Stimulated activated CD4-positive, alpha-beta T cell treated with anti-CD3 and anti-CD28 coated beads, Interleukin-12 subunit alpha, Interleukin-12 subunit beta, amount 100 ng/mL, for 4 hours (primary cell): ENCODE results near the gene OR6K6.
A peak's percentile ranks its signal among the peaks of the same experiment; 100 is the strongest.

Source experiments
- DNase-seq: peaks from one replicate; pipeline ENCODE4 v3.0.0-alpha.2; 2020

Gene OR6K6, protein sequence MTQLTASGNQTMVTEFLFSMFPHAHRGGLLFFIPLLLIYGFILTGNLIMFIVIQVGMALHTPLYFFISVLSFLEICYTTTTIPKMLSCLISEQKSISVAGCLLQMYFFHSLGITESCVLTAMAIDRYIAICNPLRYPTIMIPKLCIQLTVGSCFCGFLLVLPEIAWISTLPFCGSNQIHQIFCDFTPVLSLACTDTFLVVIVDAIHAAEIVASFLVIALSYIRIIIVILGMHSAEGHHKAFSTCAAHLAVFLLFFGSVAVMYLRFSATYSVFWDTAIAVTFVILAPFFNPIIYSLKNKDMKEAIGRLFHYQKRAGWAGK

DNA sequence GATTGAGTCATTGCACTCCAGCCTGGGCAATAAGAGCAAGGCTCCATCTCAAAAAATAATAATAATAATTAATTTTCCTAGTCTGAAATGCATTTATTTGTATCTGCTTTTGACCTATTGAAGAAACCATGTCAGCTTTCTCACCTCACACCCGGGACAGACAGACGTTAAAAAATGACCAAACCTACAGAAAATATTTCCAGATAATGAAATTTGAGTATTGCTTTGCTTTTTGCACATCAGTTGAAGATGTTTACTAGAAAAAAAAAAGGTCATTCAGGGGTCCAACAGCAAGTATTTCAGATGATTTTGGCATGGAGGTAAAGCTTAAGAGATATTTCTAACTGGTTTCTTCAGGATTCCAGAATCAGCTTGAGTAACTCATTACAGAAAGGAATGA is at the start of gene OR6K6:
Gene OR6K6, plus strand, starts transcription at position 301 of the 400 bp plus-strand sequence. CDS start 168 bp downstream, outside the sequence.
- DNase-seq, result no peak

DNA sequence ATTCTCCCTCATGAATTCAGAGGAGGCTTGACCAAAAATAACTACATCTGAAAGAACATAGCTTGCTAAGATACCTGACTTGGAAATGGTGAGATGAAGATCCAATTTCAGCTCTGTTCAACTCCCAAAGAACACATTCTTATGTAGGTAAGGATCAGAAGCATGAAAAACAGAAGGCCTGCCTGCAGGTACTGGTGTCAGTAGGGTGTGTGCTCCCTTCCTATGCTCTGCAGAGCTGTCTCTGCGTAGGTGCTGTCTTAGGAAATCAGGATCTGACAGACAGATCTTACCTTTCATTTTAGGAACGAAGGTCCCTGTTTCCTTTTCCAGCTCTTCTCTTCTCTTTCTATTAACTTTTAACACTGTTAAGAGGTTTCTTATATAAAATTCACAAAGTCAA is 48.4 kb upstream of the OR6K6 start:
- no peak for DNase-seq

DNA sequence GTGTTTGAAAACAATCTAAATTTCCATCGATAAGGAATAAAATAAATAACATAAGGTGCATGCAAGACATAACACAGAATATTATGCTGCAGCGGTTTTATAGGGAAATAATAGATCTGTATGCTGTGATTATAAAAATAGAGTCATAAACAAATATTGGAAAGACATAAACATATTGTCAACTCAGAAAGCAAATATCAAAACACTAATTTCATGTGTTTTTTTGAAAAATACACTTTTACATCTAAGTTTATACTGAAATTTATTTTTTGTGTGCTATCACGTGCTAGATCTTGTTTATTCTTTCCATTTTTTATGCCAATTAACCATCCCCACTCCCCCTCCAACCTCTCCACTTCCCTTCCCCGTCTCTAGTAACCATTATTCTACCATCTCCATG is 43.4 kb upstream of the OR6K6 start:
- no peak for DNase-seq

DNA sequence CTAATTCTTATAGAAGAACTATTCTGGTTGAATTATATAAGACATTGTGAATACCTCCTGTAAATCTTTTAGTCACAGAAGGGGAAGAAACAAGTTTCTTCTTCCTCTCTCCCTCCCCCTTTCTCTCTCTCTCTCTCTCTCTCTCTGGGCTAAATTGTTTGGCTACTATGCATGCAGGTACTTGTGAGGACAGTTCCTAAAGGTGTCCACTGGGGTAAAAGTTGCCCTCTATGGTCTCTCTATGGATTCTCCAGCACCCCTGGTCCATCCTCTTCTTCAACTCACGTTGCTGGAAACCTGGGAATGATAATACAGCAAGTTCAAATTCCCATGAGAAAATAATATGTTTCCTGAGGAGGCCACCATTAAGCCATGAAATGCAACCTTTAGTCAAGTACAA is 39.8 kb upstream of the OR6K6 start:
- DNase-seq, result no peak

- no peak for DNase-seq
Observed at GRCh38 chr1:158716335-158716734, 38.2 kb upstream of the OR6K6 start.

GRCh38 chr1:158717344-158717743 is 37.2 kb upstream of the OR6K6 start:
- DNase-seq, result no peak

DNA sequence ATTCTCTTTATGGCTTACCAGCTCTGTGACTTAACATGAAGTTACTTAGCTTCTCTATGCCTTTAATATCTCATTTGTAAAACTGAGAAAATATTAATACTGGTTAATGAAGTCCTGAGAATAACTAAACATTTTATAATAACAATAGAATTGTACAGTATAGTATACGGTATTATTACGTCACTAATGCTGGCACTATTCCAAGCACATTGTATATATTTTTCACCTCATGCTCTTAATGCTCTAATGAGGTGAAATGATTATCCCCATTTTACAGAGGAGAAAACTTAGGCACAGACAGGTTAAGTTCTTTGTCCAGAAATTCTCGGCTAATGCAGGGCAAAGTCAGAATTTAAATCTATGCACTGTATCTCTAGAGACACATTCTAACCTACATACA is 34.9 kb upstream of the OR6K6 start:
- DNase-seq, result no peak

GRCh38 chr1:158720620-158721019 is 33.9 kb upstream of the OR6K6 start, which contains the start of gene OR6K3:
Gene OR6K3, minus strand, starts transcription at chr1:158720720. Its CDS starts 2,605 bp downstream, at chr1:158718115.
- no peak for DNase-seq

DNA sequence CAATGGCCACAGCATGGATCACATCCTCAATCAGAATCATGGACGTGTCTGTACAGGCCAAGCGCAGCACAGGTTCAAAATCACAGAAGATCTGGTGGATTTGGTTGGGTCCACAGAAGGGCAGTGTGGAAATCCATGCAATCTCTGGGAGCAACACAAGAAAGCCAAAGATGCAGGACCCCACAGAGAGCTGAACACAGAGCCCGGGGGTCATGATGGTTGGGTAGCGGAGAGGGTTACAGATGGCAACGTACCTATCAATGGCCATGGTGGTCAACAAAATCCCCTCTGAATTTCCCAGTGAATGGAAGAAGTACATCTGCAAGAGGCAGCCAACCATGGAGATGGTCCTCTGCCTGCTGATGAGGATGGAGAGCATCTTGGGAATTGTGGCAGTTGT is 30.1 kb upstream of the OR6K6 start:
- no peak for DNase-seq

- DNase-seq, result no peak
Observed at GRCh38 chr1:158728510-158729225, 25.9 kb upstream of the OR6K6 start.

DNA sequence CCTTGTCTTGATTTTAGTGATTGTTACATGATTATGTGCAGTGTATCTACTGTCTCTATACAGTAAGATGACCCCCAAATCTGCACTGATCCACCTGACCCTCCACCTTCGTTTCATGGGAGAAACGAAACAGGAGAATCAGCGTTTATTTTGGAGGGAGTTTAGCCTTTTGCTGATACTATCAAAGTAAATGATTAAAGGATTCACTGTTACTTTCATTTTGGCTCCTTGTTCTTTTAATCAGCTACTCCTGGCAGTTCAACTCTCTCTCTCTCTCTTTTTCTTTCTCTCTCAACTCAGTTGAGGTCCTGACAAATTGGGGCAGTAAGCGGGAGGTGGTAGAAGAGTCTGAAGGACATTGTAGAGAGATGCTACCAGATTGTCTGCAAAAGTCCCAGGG is 24.1 kb upstream of the OR6K6 start:
- no peak for DNase-seq

GRCh38 chr1:158731707-158732106 is 22.8 kb upstream of the OR6K6 start:
- no peak for DNase-seq

DNA sequence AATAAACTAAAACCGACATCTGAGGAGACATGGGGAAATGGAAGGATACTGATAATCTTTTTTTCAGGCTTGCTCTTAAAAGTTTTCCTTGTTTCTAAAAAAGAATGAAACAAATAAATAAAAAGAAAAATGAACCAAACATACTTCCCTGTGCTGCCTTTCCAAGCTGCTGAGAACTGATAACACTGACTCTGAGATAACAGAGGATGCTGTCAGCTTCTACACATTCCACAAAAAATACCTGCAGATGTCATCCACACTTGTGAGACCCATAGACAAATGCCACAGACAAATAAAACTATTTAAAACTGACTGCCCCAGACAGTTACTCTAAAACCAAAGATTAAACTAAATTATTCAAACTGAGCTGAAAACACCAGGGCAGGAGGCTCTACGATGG is 22.0 kb upstream of the OR6K6 start:
- no peak for DNase-seq

DNA sequence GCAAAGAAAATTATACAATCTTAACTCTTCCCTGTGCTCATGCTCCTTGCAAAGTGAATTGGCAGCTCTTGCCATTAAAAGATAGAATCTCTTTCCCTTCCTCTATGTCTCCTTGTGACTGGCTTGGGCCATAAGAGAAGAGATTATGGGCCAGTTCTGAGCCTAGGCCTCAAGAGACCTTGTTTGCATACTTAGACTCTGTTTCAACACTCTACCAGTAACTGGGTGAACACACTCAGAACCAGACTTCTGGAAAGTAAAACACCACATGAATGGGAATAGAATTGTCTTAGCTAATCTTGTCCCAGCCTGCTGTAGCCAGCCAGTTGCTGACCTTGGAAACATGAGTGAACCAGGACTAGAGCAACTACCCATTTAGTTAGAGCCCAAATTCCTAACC is 18.7 kb upstream of the OR6K6 start:
- no peak for DNase-seq

DNA sequence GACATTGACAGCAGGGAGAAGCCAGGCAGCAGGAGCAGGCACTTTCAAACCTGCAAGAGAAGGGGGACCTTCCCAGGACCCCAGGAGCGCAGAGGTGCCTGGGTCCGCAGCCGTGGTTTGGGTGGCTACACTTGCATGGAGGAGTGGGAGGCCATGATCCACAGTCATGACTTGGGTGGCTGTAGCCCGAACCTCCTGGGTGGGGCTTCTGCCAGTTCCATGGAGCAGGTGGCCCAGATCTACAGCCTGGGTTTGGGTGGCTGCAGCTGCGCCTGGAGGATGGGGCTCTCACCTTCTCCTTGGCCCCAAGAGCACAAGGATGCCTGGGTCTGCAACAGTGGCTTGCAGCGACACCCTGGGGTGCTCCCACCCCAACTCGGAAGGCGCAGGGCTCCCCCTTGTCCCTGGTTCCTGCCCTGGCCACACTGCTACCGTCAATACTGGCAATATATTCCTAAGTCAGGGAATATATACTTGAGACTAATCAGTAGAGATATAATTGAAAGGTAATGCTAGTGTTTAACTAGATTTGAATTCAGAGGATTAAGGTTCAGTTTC is 2.3 kb upstream of the OR6K6 start:
- no peak for DNase-seq

- DNase-seq, result no peak
Observed at GRCh38 chr1:158771950-158772866, 17.7 kb downstream of the OR6K6 start, which contains the start of gene OR6N1. Gene OR6N1, minus strand, starts transcription at chr1:158772195. Its CDS starts 5,513 bp downstream, at chr1:158766682.

DNA sequence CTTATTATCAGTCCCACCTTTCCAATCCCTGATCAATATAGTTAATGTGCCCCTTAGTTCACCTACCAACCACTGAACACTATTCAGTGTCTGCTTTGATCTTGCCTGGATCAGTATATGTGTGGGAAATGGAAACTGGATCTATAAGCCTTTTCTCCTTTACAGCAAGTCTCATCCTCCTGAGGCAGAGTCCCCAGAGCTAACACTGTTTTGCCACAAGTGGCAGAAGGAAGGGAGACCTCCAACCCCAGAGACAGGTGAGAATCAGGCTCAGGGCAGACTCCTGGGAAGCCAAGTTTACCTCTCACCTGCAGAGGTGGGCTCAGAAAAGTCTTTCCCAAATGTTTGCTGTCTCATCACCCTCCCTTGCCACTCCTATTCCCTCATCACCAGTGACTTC is 26.6 kb downstream of the OR6K6 start, which contains the start of gene OR6N2:
Gene OR6N2, minus strand, starts transcription at position 101 of the 400 bp plus-strand sequence. CDS start 3,569 bp downstream, outside the sequence.
- no peak for DNase-seq

DNA sequence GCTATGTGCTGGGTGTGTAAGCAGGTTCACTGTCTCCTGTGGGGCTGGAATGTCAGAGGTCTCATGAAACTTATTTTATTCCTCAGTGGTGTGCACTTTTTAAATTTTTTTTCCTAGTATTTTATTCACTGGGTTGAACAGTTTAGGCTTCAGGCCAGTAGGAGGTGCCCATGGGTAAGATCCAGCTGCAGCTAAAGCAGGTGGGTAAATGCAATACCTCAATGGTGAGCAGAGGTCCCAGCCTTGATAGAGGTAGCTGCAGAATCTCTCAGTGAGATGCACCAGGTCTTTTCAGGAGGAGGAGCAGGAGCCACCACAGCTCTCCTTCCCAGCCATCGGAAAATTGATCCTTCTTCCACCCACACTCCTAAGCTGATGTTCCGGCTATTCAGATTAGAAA is 39.1 kb downstream of the OR6K6 start:
- peak; percentile 21 for DNase-seq

DNA sequence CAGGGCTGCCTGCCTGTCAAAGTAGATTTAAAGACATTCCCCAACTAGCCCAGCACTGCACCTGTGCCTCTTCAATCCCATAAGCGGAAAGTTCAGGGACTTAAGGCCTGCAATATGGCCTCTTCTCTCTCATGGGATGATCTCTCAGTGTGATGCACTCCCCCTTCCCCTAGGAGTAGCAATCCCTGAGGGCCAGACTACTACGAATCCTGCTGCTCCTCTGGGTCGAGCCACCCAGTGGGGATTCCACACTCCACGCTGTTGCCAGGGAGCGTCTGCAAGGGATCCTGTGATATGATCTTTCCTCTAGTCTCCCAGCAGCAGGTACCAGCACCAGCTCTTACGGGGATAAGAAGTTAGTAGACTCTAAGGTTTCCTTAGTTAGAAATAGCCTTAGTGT is 39.7 kb downstream of the OR6K6 start:
- no peak for DNase-seq

GRCh38 chr1:158798531-158798930 is 44.0 kb downstream of the OR6K6 start:
- no peak for DNase-seq

GRCh38 chr1:158799689-158800088 is 45.2 kb downstream of the OR6K6 start:
- DNase-seq, result no peak

- no peak for DNase-seq
Observed at GRCh38 chr1:158800526-158800925, 46.0 kb downstream of the OR6K6 start.

GRCh38 chr1:158801396-158801795 is 46.9 kb downstream of the OR6K6 start:
- DNase-seq, result no peak
